ENCODE measurements around the gene FNIP2.
"Not testable (repeated sequence)": the region's sequence is repeated elsewhere in the genome, so short reads cannot be mapped to it uniquely, and the experiment has no call there.

Gene FNIP2

GRCh38 chr4:158912806-158913205 is 144.0 kb downstream of the FNIP2 start:
- Histone ChIP-seq H3K4me2 (no peak overlapping the region), H4K20me1 (ENCODE audit: insufficient read depth) (no peaks in the 10 kb centered on the region)

GRCh38 chr4:158913766-158914165 is 144.9 kb downstream of the FNIP2 start:
- H3K27ac ChIP-seq = no peak overlapping the region
- H3K36me3 ChIP-seq (ENCODE audit: insufficient read depth) = no peaks in the 10 kb centered on the region
- no peak overlapping the region for H3K4me2 ChIP-seq
- no peaks in the 10 kb centered on the region for H3K4me1 ChIP-seq (ENCODE audit: low read depth, poor library complexity, severe bottlenecking)
- H3K79me2 ChIP-seq (ENCODE audit: insufficient read depth, low read depth) = no peaks in the 10 kb centered on the region
- H3K9ac ChIP-seq = no peak overlapping the region
- H2AFZ ChIP-seq (ENCODE audit: low read depth) = no peak overlapping the region
- H3K4me3 ChIP-seq (IDR thresholded peaks at IDR 0.05; ENCODE audit: insufficient read depth, low read depth, low read length) = no peak overlapping the region
- no peaks in the 10 kb centered on the region for H3K27me3 ChIP-seq (ENCODE audit: insufficient read depth, low read depth)
- TF ChIP-seq CTCF (conservative IDR thresholded peaks at IDR 0.05; ENCODE audit: low read depth, low read length) = no peak
- no peaks in the 10 kb centered on the region for H4K20me1 ChIP-seq (ENCODE audit: insufficient read depth)

More at GRCh38 chr4:158912806-158913205, 144.0 kb downstream of the FNIP2 start:
- Histone ChIP-seq H2AFZ (ENCODE audit: low read depth) (no peak overlapping the region), H3K9ac (no peak overlapping the region), H3K4me1 (ENCODE audit: low read depth, poor library complexity, severe bottlenecking) (no peaks in the 10 kb centered on the region), H3K27ac (no peak overlapping the region), H3K79me2 (ENCODE audit: insufficient read depth, low read depth) (no peaks in the 10 kb centered on the region), H3K36me3 (ENCODE audit: insufficient read depth) (no peaks in the 10 kb centered on the region), H3K27me3 (ENCODE audit: insufficient read depth, low read depth) (no peaks in the 10 kb centered on the region), H3K4me3 (IDR thresholded peaks at IDR 0.05; ENCODE audit: insufficient read depth, low read depth, low read length) (no peak overlapping the region)
- TF ChIP-seq CTCF (conservative IDR thresholded peaks at IDR 0.05; ENCODE audit: low read depth, low read length) = no peak

GRCh38 chr4:158914218-158914617 is 145.4 kb downstream of the FNIP2 start:
- no peaks in the 10 kb centered on the region for H3K36me3 ChIP-seq (ENCODE audit: insufficient read depth)
- H4K20me1 ChIP-seq (ENCODE audit: insufficient read depth) = no peaks in the 10 kb centered on the region
- no peak overlapping the region for H3K9ac ChIP-seq
- H2AFZ ChIP-seq (ENCODE audit: low read depth) = no peak overlapping the region
- H3K79me2 ChIP-seq (ENCODE audit: insufficient read depth, low read depth) = no peaks in the 10 kb centered on the region
- no peak overlapping the region for H3K4me3 ChIP-seq (IDR thresholded peaks at IDR 0.05; ENCODE audit: insufficient read depth, low read depth, low read length)
- H3K27me3 ChIP-seq (ENCODE audit: insufficient read depth, low read depth) = no peaks in the 10 kb centered on the region
- H3K4me2 ChIP-seq = no peak overlapping the region
- no peak for TF ChIP-seq CTCF (conservative IDR thresholded peaks at IDR 0.05; ENCODE audit: low read depth, low read length)
- no peaks in the 10 kb centered on the region for H3K4me1 ChIP-seq (ENCODE audit: low read depth, poor library complexity, severe bottlenecking)
- H3K27ac ChIP-seq = no peak overlapping the region

- H3K4me2 ChIP-seq = no peak overlapping the region
These were observed 146.9 kb downstream of the FNIP2 start for GRCh38 chr4:158915683-158916241.

GRCh38 chr4:158920452-158920996 is 151.7 kb downstream of the FNIP2 start:
- H4K20me1 ChIP-seq (ENCODE audit: insufficient read depth); H3K4me3 ChIP-seq (IDR thresholded peaks at IDR 0.05; ENCODE audit: insufficient read depth, low read depth, low read length); H3K9ac ChIP-seq; H3K36me3 ChIP-seq (ENCODE audit: insufficient read depth); H3K4me2 ChIP-seq; H3K4me1 ChIP-seq (ENCODE audit: low read depth, poor library complexity, severe bottlenecking); H2AFZ ChIP-seq (ENCODE audit: low read depth); H3K27me3 ChIP-seq (ENCODE audit: insufficient read depth, low read depth); H3K79me2 ChIP-seq (ENCODE audit: insufficient read depth, low read depth); H3K27ac ChIP-seq: not testable (repeated sequence)

More at GRCh38 chr4:158915683-158916241, 146.9 kb downstream of the FNIP2 start:
- TF ChIP-seq CTCF (conservative IDR thresholded peaks at IDR 0.05; ENCODE audit: low read depth, low read length) = no peak
- no peaks in the 10 kb centered on the region for H3K36me3 ChIP-seq (ENCODE audit: insufficient read depth)
- H3K27ac ChIP-seq = no peak overlapping the region
- H3K4me3 ChIP-seq (IDR thresholded peaks at IDR 0.05; ENCODE audit: insufficient read depth, low read depth, low read length) = no peak overlapping the region
- no peak overlapping the region for H3K9ac ChIP-seq
- H2AFZ ChIP-seq (ENCODE audit: low read depth) = no peak overlapping the region
- H3K27me3 ChIP-seq (ENCODE audit: insufficient read depth, low read depth) = no peaks in the 10 kb centered on the region
- no peaks in the 10 kb centered on the region for H3K4me1 ChIP-seq (ENCODE audit: low read depth, poor library complexity, severe bottlenecking)
- no peaks in the 10 kb centered on the region for H4K20me1 ChIP-seq (ENCODE audit: insufficient read depth)
- H3K79me2 ChIP-seq (ENCODE audit: insufficient read depth, low read depth) = no peaks in the 10 kb centered on the region

- H3K79me2 ChIP-seq (ENCODE audit: insufficient read depth, low read depth); H2AFZ ChIP-seq (ENCODE audit: low read depth); H3K9ac ChIP-seq; H4K20me1 ChIP-seq (ENCODE audit: insufficient read depth); H3K36me3 ChIP-seq (ENCODE audit: insufficient read depth); H3K27ac ChIP-seq; H3K4me3 ChIP-seq (IDR thresholded peaks at IDR 0.05; ENCODE audit: insufficient read depth, low read depth, low read length); H3K4me2 ChIP-seq; H3K4me1 ChIP-seq (ENCODE audit: low read depth, poor library complexity, severe bottlenecking); H3K27me3 ChIP-seq (ENCODE audit: insufficient read depth, low read depth): not testable (repeated sequence)
These were observed 158.9 kb downstream of the FNIP2 start for GRCh38 chr4:158927774-158928173.

All from KMS-11 (cell line).